Thymus (tissue), 11 donors: ENCODE results near the gene JARID2. TPM values are rescaled to one million over a fixed set of nuclear protein-coding genes. Genes with fewer than 3 reads are reported as not detected.

Source experiments
- DNase-seq, 9 donors: peaks; one replicate each; pipeline ENCODE4 v3.0.0-alpha.2; 2013; ENCODE audit warnings: low spot score in 9 of 9, low read depth in 6 of 9, missing footprints in 1 of 9
- H3K27ac ChIP-seq, 2 donors: one replicate each; pipeline ENCODE4 v1.5.1; 2013; ENCODE audit warnings: control low read depth in 1 of 2, low read depth in 1 of 2, low read length in 1 of 2, mild to moderate bottlenecking in 1 of 2, moderate library complexity in 1 of 2
- H3K27me3 ChIP-seq, 2 donors: one replicate each; pipeline ENCODE4 v1.5.1; 2013; ENCODE audit warnings: low read length in 1 of 2; ENCODE audit not compliant: control insufficient read depth in 2 of 2, insufficient read depth in 1 of 2
- H3K36me3 ChIP-seq, 2 donors: one replicate each; pipeline ENCODE4 v1.5.1; 2013; ENCODE audit warnings: low read length in 1 of 2, mild to moderate bottlenecking in 1 of 2, moderate library complexity in 1 of 2; ENCODE audit not compliant: control insufficient read depth in 2 of 2, insufficient read depth in 2 of 2
- H3K4me1 ChIP-seq, 2 donors: one replicate each; pipeline ENCODE4 v1.5.1; 2013; ENCODE audit warnings: low read length in 2 of 2; ENCODE audit not compliant: control insufficient read depth in 2 of 2, insufficient read depth in 2 of 2
- H3K4me3 ChIP-seq, 2 donors: one replicate each; pipeline ENCODE4 v1.5.1; 2013; ENCODE audit warnings: low read length in 2 of 2, control low read depth in 1 of 2, mild to moderate bottlenecking in 1 of 2
- H3K9me3 ChIP-seq, 2 donors: one replicate each; pipeline ENCODE4 v1.5.1; 2013; ENCODE audit warnings: low read length in 1 of 2, mild to moderate bottlenecking in 1 of 2; ENCODE audit not compliant: control insufficient read depth in 2 of 2, insufficient read depth in 1 of 2
- WGBS: extraction: QIAGEN DNeasy Blood & Tissue Kit; methylation state at CpG from one replicate; pipeline ENCODE4 v1.1.7; 2013; 5-methylcytosine and 5-hydroxymethylcytosine counted together
- polyA plus RNA-seq: library from polyadenylated mRNA; stranded (reverse); fragments of 200-250 nt; gene quantifications from one replicate; pipeline ENCODE4 v1.2.3, GENCODE V29; 2013
- total RNA-seq: library from RNA; stranded (reverse); fragments of 120-200 nt; gene quantifications from one replicate; pipeline ENCODE4 v1.2.4, GENCODE V29; 2013
- donor health status: healthy.

JARID2 gene
- total and polyA plus RNA-seq, 2 donors, result 15.8 to 20.9 TPM

DNA sequence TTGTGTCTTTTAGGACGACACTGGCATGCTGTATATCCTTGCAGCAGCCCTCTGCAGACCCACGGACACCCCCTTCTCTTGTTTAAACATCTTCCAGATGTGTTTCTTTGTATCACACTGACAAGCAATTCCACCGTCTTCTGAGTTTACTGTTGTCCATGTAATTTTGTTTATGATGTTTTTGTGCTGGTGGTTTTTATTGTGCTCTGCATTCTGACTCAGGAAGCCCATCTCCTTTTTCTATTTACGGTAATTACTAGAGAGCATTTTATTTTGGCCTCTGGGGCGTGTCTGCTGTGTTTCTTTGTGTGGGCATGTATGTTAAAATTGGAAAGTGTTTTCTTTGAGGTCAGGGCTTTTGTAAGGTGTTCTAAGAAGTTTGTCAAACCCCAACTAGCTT lies 111.9 kb downstream of the JARID2 start:
- H3K4me3 ChIP-seq, result no peak overlapping the region
- WGBS, result 84% methylated on average over 5 of the region's 5 CpGs
- H3K4me1 ChIP-seq, result peaks cover 2 to 7% of the 10 kb centered on the region in 2 donors

GRCh38 chr6:15358579-15359327 lies 112.9 kb downstream of the JARID2 start:
- H3K27ac ChIP-seq, result no peak overlapping the region
- H3K4me1 ChIP-seq, result peaks cover 1 to 15% of the 10 kb centered on the region in 2 donors
- no peaks in the 10 kb centered on the region for H3K27me3 ChIP-seq
- 91% methylated on average over 9 of the region's 9 CpGs for WGBS
- H3K4me3 ChIP-seq, result no peak overlapping the region
- H3K36me3 ChIP-seq, result peaks cover 0 to 10% of the 10 kb centered on the region in 2 donors
- no peaks in the 10 kb centered on the region for H3K9me3 ChIP-seq
- no peak for DNase-seq

More for the DNA sequence above, 111.9 kb downstream of the JARID2 start:
- no peaks in the 10 kb centered on the region for H3K9me3 ChIP-seq
- no peak for DNase-seq
- peaks cover 0 to 11% of the 10 kb centered on the region in 2 donors for H3K36me3 ChIP-seq
- no peaks in the 10 kb centered on the region for H3K27me3 ChIP-seq
- H3K27ac ChIP-seq, result no peak overlapping the region

DNA sequence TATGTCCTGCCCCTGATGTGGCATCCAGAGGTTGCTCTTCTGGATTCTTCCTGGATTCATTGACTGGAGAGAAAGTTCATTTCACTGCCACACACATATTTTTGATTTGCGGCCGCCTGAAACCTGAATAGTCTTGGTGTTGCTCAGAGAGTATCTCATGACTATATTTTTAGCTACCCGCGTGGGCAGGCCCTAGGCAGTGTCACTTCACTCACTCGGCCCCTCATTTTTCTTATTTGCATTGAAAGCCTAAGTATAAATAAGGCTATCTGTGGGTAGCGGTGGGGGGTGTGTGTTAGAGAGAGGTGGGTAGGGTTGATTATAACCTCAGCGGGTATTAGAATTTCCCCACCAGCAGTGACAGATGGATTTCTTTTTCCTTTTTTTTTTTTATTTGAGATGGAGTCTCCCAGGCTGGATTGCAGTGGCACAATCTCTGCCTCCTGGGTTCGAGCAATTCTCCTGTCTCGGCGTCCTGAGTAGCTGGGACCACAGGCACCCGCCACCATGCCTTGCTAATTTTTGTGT lies 113.5 kb downstream of the JARID2 start:
- H3K36me3 ChIP-seq, result peaks cover 0 to 8% of the 10 kb centered on the region in 2 donors
- H3K27me3 ChIP-seq, result no peaks in the 10 kb centered on the region
- no peaks in the 10 kb centered on the region for H3K9me3 ChIP-seq
- H3K4me3 ChIP-seq, result no peak overlapping the region
- DNase-seq, result no peak
- H3K27ac ChIP-seq, result no peak overlapping the region
- WGBS, result 85% methylated on average over 11 of the region's 11 CpGs
- H3K4me1 ChIP-seq, result peaks cover 4 to 16% of the 10 kb centered on the region in 2 donors

DNA sequence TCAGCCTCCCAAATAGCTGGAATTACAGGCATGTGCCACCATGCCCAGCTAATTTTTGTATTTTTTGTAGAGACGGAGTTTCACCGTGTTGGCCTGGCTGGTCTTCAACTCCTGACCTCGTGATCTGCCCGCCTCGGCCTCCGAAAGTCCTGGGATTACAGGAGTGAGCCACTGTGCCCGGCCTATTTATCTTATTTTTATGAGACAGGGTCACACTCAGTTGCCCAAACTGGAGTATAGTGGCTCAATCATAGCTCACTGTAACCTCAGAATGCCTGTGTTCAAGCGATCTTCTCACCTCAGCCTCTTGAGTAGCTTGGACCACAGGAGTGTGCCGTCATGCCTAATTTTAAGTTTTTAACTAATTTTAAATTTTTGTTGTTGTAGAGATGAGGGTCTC lies 114.4 kb downstream of the JARID2 start:
- over 99% methylated on average over 9 of the region's 9 CpGs for WGBS
- Histone ChIP-seq H3K27me3 (no peaks in the 10 kb centered on the region), H3K4me1 (peaks cover 9 to 18% of the 10 kb centered on the region in 2 donors), H3K36me3 (peaks cover 0 to 5% of the 10 kb centered on the region in 2 donors), H3K4me3 (no peak overlapping the region), H3K9me3 (no peaks in the 10 kb centered on the region), H3K27ac (no peak overlapping the region)
- no peak for DNase-seq

- Histone ChIP-seq H3K36me3 (peaks cover 0 to 5% of the 10 kb centered on the region in 2 donors), H3K27me3 (no peaks in the 10 kb centered on the region), H3K9me3 (no peaks in the 10 kb centered on the region), H3K27ac (no peak overlapping the region), H3K4me3 (no peak overlapping the region), H3K4me1 (peaks cover 10 to 21% of the 10 kb centered on the region in 2 donors)
- 90% methylated on average over 3 of the region's 3 CpGs for WGBS
- no peak for DNase-seq
Measured at GRCh38 chr6:15361197-15361596, 115.3 kb downstream of the JARID2 start.

DNA sequence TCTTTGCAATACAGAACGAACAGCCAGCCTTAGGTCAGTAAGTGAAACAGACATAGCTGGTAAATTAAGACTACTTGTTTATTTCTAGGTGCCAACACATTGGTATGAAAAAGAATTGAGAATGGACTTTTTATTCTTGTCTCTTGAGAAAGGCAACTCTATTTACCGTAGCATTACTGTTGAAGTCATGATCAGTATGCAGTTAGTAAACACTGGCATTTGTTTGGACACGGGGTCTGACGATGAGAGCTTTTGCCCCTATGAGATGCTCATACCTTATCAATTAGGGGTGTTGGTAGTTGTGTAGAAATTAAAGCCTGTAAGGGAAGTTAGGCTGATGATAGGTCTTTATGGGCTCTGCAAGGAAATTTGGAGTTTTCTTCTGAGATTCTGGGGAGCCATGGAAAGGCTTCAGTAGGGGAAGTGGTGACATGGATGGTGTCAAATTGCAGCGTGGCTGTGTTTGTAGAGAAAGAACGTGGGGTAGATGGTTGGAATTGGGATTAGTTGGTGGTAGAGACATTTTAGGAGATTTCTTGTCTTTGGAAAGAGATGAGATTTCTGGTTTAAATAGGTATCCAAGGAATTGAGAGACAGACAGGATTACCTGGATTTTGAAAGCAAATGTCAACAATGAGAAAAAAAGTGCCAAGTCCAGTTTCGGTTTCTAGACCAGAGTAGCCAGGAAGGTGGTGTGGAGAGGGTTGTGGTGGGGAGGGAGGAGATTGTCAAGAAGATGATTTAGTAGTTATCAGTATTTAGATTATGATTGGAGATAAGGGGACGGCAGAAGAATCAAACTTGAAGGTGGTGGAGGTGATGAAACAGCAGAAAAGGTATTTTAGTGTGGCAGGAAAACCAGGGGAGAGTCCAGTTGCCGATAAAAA lies 116.6 kb downstream of the JARID2 start:
- Histone ChIP-seq H3K4me3 (no peak overlapping the region), H3K36me3 (peaks cover 0 to 5% of the 10 kb centered on the region in 2 donors), H3K27me3 (no peaks in the 10 kb centered on the region), H3K9me3 (no peaks in the 10 kb centered on the region), H3K4me1 (peaks cover 12 to 21% of the 10 kb centered on the region in 2 donors), H3K27ac (no peak overlapping the region)
- WGBS, result 88% methylated on average over 9 of the region's 9 CpGs
- no peak for DNase-seq

DNA sequence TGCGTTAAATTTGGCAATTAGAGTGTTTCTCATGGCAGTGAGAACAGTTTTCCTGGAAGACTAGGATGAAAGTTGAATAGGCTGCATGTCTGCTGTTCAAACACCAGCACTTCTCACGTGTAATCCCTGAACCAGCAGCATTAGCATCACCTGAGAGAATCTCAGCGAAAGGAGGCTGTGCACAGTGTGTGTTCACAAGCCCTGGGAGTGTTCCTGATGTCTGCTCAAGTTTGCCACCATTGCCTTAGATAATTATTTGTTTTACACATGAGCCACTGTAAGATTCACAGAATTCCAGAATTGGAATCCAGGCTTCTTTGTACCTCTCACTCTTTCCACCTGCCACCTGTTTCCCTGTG lies 117.3 kb downstream of the JARID2 start:
- no peak overlapping the region for H3K4me3 ChIP-seq
- WGBS, result 94% methylated on average over 3 of the region's 3 CpGs
- H3K4me1 ChIP-seq, result peaks cover 12 to 23% of the 10 kb centered on the region in 2 donors

GRCh38 chr6:15363523-15364400 lies 117.9 kb downstream of the JARID2 start:
- Histone ChIP-seq H3K9me3 (no peaks in the 10 kb centered on the region), H3K4me3 (no peak overlapping the region), H3K27me3 (no peaks in the 10 kb centered on the region), H3K4me1 (peaks cover 12 to 26% of the 10 kb centered on the region in 2 donors), H3K27ac (no peak overlapping the region), H3K36me3 (peaks cover 0 to 8% of the 10 kb centered on the region in 2 donors)
- WGBS, result 88% methylated on average over 9 of the region's 9 CpGs
- no peak for DNase-seq

More for the DNA sequence above, 117.3 kb downstream of the JARID2 start:
- Histone ChIP-seq H3K27me3 (no peaks in the 10 kb centered on the region), H3K9me3 (no peaks in the 10 kb centered on the region), H3K36me3 (peaks cover 0 to 5% of the 10 kb centered on the region in 2 donors), H3K27ac (no peak overlapping the region)
- no peak for DNase-seq
